Measurements from ENCODE around the gene CES4A.
"Not testable (repeated sequence)": the region's sequence is repeated elsewhere in the genome, so short reads cannot be mapped to it uniquely, and the experiment has no call there.

Gene CES4A

DNA sequence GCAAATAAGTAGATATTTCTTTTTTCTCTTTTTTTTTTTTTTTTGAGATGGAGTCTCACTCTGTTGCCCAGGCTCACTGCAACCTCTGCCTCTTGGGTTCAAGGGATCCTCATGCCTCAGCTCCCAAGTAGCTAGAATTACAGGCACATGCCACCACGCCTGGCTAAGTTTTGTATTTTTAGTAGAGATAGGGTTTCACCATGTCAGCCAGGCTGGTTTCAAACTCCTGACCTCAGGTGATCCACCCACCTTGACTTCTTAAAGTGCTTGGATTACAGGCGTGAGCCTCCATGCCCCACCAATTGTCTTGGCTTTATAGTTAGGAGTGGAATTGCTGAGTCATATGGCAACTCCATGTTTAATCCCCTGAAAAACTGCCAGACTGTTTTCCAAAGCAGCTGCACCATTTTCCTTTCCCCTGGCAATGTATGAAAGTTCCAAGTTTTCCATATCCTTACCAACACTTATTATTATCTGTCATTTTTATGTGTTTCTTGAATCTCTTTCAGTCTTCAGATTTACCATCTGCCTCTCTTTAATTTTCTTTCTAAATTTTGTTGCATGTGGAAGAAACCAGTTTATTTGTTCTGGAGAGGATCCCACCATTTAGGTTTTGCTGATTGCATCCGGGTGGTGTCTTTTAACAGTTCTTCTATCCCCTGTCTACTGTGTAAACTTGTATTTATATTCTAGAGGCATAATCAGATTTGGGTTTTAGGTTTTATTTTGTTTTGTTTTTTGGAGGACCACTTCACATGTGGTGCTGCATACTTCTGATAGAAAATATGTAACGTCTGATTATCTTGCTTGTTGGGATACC, 37.2 kb upstream of the CES4A start:
- H3K27ac Mint-ChIP-seq: no peak overlapping the region
- no peak overlapping the region for H3K4me3 Mint-ChIP-seq

DNA sequence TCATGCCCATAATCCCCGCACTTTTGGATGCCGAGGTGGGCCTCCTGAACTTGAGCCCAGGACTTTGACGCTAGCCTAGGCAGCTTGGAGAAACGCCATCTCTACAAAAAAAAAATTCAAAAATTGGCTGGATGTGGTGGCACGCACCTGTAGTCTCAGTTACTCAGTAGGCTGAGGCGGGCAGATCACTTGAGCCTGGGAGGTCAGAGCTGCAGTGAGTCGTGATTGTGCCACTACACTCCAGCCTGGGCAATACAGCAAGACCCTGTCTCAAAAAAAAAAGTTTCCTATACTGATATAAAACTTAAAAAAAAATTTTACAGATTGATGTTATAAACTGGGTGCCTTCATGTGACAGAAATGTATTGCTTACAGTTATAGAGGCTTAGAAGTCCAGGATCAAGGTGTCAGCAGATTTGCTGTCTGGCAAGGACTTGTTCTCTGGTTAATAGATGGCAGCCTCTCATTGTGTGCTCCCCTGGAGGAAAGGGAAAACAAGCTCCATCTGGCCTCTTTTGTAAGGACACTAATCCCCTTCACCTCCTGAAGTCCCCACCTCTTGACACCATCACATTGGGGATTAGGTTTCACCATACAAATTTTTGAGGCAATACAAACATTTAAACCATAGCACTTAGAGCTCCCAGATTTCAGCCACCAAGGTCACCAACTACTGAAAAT, 35.8 kb upstream of the CES4A start:
- H3K36me3 Mint-ChIP-seq: peaks cover 5% of the 10 kb centered on the region
- no peak for ATAC-seq
- H3K4me3 Mint-ChIP-seq: no peak overlapping the region
- H3K9me3 Mint-ChIP-seq: no peaks in the 10 kb centered on the region
- peaks cover 19% of the 10 kb centered on the region for H3K4me1 Mint-ChIP-seq
- DNase-seq (ENCODE audit: low spot score in 2 of 2): no peak
- no peak overlapping the region for H3K27ac Mint-ChIP-seq

More for the DNA sequence above, 37.2 kb upstream of the CES4A start:
- DNase-seq (ENCODE audit: low spot score in 2 of 2) (no peak), ATAC-seq (no peak)
- no peaks in the 10 kb centered on the region for H3K9me3 Mint-ChIP-seq
- peaks cover 5% of the 10 kb centered on the region for H3K36me3 Mint-ChIP-seq
- H3K4me1 Mint-ChIP-seq: peaks cover 28% of the 10 kb centered on the region

DNA sequence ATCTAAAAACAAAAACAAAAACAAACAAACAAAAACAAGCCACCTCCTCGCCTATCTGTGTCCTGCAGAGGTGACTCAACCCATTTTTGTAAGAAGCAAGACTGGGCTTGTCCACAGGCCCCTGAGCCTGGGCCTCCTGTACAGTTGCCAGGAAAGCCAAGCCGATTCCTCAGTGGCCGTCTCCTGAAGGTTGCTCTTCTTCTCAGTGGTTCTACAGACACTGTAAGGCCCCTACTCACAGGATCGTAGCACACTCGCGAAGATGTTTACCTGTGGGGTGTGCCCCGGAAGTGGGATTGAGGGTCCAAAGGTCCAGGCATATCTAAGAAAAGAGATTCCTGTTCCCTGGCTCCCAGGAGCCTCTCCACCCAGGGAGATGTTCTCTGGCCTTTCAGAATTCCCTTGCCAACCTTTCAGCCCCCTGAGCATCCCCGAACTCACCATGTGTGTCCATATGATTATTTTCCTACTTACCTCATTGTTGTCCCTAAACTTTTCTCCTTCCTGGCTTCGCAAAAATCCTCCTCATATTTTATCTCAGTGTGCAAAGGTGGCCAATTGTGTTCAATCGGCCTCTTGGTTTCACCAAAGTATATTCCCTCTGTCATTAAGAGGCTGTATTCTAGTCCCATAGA, 34.8 kb upstream of the CES4A start:
- peaks cover 5% of the 10 kb centered on the region for H3K36me3 Mint-ChIP-seq
- DNase-seq (ENCODE audit: low spot score in 2 of 2) (no peak), ATAC-seq (peak; percentile 17)
- H3K27ac Mint-ChIP-seq: peak overlapping the region; percentile 75
- H3K9me3 Mint-ChIP-seq: no peaks in the 10 kb centered on the region
- no peak overlapping the region for H3K4me3 Mint-ChIP-seq
- peaks cover 14% of the 10 kb centered on the region for H3K4me1 Mint-ChIP-seq

DNA sequence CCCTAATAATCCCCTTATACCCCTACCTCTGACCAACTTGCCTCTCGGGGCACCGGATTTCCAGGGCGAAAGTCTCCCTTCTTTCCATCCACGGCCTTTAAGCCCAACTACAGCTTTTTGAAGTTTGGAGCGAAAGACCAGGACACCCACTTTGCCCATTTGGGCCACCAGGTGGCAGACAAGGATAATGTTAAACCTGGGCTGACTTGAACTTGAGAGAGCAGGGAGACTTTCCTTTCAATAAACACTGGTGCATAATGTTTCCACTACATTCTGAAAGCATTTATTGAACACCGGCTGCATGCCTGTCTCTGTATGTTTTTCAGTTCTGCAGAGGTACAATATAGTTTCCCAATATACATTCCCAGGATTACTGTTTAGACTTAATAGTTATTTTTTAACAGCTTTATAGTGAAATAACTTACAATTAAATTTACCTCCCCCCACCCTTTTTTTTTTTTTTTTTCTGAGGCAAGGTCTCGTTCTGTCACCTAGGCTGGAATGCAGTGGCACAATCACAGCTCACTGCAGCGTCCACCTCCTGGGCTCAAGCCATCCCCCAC, 34.2 kb upstream of the CES4A start:
- Mint-ChIP-seq H3K9me3 (no peaks in the 10 kb centered on the region), H3K4me3 (no peak overlapping the region), H3K27ac (peak overlapping the region; percentile 75), H3K4me1 (peaks cover 11% of the 10 kb centered on the region), H3K36me3 (peaks cover 5% of the 10 kb centered on the region)
- DNase-seq (ENCODE audit: low spot score in 2 of 2): peak; percentile 64 to 88
- peak; percentile 87 for ATAC-seq

DNA sequence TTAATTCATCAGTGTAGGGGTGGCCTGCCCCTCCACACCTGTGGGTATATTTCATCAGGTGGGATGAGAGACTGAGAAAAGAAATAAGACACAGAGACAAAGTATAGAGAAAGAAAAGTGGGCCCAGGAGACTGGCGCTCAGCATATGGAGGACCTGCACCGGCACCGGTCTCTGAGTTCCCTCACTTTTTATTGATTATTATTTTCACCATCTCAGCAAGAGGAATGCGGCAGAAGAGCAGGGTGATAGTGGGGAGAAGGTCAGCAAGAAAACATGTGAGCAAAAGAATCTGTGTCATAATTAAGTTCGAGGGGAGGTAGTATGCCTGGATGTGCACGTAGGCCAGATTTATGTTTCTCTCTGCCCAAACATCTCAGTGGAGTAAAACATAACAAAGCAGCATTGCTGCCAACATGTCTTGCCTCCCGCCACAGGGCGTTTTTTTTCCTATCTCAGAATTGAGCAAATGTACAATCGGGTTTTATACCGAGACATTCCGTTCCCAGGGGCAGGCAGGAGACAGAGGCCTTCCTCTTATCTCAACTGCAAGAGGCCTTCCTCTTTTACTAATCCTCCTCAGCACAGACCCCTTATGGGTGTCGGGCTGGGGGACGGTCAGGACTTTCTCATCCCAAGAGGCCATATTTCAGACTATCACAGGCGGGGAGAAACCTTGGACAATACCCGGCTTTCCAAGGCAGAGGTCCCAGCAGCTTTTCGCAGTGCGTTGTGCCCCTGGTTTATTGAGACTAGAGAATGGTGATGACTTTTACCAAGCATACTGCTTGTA, 32.8 kb upstream of the CES4A start:
- DNase-seq (ENCODE audit: low spot score in 2 of 2); H3K9me3 Mint-ChIP-seq; H3K27ac Mint-ChIP-seq; H3K36me3 Mint-ChIP-seq; ATAC-seq; H3K4me3 Mint-ChIP-seq: not testable (repeated sequence)
- peaks cover 11% of the 10 kb centered on the region for H3K4me1 Mint-ChIP-seq

DNA sequence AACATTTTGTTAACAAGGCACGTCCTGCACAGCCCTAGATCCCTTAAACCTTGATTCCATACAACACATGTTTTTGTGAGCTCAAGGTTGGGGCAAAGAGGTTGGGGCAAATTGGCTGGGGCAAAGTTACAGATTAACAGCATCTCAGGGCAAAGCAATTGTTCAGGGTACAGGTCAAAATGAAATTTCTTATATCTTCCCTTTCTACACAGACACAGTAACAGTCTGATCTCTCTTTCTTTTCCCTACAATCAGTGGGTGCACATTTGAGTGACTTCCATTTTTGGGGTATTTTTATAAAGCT, 32.3 kb upstream of the CES4A start:
- not testable (repeated sequence) for H3K4me3 Mint-ChIP-seq; DNase-seq (ENCODE audit: low spot score in 2 of 2); ATAC-seq; H3K9me3 Mint-ChIP-seq; H3K36me3 Mint-ChIP-seq; H3K27ac Mint-ChIP-seq
- H3K4me1 Mint-ChIP-seq: peaks cover 14% of the 10 kb centered on the region

DNA sequence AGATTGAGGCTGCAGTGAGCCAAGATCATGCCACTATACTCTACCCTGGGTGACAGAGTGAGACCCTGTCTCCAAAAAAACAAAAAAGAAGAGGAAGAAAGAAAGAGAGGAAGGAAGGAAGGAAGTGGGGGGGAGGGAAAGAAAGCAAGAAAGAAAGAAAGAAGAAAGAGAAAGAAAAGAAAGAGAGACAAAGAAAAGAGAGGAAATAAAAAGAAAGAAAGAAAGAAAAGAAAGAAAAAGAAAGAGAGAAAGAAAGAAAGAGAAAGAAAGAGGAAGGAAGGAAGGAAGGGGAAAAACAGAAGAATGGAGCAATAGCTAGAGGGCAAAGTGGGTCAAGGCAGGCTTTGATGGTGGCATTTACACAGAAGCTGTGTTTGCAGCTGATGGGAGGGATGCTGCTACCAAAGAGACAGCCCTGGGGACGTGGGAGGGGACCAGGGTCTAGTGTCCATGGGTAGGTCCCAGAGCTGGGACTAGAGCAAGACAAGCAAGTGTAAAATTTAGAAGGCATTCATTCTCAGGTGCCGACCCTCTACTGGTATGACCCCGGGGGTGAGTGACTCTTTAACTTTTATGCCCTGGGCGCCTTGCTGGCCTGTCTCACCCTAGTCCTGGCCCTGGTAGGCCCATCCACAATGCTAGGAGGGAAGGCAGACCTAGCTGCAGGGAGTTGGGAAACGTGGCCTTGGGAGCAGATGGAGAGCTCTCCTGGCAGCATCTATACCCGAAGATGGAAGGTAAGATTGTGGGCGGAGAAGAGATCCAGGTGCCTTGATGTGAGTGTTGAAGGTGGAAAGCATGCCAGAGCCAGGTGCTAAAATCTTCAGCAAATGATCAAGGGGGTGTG, 29.3 kb upstream of the CES4A start:
- no peak for DNase-seq (ENCODE audit: low spot score in 2 of 2)
- Mint-ChIP-seq H3K9me3 (no peaks in the 10 kb centered on the region), H3K4me3 (no peak overlapping the region), H3K27ac (peak overlapping the region; percentile 41), H3K4me1 (peaks cover 13% of the 10 kb centered on the region), H3K36me3 (peaks cover under 1% of the 10 kb centered on the region)
- ATAC-seq: no peak

DNA sequence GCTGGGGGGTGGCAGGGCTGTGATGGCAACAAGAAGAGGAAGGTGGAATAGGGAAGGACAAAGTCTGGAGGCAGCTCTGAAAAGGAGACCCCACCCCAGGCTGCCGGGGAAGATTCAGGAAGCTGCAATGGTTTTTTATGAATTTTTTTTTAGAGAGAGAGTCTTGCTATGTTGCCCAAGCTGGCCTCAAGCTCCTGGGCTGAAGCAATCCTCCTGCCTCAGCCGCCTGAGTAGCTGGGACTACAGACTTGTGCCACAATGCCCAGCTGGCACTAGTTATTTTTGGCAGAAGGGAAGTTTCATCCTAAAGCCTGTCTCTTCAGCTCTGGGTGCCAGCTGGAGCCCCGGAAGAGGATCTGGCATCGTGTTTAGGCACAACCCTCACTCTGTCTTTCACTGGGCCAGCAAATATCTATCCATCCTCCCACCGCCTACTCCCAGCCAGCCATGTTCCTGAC, 28.7 kb upstream of the CES4A start:
- no peaks in the 10 kb centered on the region for H3K9me3 Mint-ChIP-seq
- H3K4me1 Mint-ChIP-seq: peaks cover 13% of the 10 kb centered on the region
- ATAC-seq (no peak), DNase-seq (ENCODE audit: low spot score in 2 of 2) (no peak)
- no peaks in the 10 kb centered on the region for H3K36me3 Mint-ChIP-seq
- peak overlapping the region; percentile 41 for H3K27ac Mint-ChIP-seq
- no peak overlapping the region for H3K4me3 Mint-ChIP-seq

DNA sequence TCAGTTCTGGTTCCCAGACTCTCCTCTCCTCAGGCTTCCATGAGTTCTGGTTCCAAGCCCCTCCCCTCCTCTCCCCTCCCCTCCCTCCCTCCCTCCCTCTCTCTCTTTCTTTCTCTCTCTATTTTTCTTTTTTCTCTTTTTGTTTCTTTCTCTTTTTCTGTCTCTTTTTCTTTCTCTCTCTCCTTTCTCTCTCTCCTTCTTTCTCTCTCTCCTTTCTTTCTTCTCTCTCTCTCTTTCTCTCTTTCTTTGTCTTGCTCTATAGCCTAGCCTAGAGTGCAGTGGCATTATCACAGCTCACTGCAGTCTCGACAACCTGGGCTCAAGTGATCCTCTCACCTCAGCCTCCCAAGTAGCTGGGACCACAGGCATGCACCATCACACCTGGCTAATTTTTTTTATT, 28.1 kb upstream of the CES4A start:
- Mint-ChIP-seq H3K27ac (peak overlapping the region; percentile 63), H3K36me3 (no peaks in the 10 kb centered on the region), H3K9me3 (no peaks in the 10 kb centered on the region), H3K4me1 (peaks cover 13% of the 10 kb centered on the region), H3K4me3 (no peak overlapping the region)
- DNase-seq (ENCODE audit: low spot score in 2 of 2) (no peak), ATAC-seq (no peak)

DNA sequence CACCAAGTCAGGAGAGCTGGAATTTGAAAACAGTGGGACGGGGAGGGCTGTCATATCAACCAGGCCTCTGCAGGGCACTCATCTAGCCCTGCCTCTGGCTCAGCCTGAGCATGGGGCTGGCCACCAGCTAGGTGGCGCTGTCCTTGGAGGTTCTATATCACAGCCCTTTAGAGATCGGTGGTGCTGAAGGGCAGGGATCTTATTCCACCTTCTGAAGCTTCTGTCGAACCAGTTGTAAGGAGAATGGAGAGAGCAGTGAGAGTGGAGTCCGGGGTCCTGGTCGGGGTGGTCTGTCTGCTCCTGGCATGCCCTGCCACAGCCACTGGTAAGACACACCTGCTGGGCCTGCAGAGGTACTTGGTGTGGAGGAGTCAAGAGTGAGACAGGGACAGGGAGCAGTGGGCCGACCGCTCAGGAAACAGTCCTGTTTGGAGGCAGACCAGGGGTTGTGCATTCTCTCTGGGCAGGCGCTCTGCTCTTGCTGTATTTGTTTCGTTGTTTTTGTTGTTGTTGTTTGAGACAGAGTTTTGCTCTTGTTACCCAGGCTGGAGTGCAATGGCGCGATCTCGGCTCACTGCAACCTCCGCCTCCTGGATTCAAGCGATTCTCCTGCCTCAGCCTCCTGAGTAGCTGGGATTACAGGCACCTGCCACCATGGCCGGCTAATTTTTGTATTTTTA, 27.2 kb upstream of the CES4A start, which contains the start of gene CES3:
Gene CES3, plus strand, starts transcription at position 202 of the 680 bp plus-strand sequence. Its CDS starts 42 bp downstream, at position 244.
- ATAC-seq: peak; percentile 93
- Mint-ChIP-seq H3K36me3 (no peaks in the 10 kb centered on the region), H3K4me1 (peaks cover 13% of the 10 kb centered on the region), H3K9me3 (no peaks in the 10 kb centered on the region), H3K27ac (peak within 1 kb of the TSS; percentile 63), H3K4me3 (no peak within 1 kb of the TSS)
- peak; percentile 43 to 77 for DNase-seq (ENCODE audit: low spot score in 2 of 2)

DNA sequence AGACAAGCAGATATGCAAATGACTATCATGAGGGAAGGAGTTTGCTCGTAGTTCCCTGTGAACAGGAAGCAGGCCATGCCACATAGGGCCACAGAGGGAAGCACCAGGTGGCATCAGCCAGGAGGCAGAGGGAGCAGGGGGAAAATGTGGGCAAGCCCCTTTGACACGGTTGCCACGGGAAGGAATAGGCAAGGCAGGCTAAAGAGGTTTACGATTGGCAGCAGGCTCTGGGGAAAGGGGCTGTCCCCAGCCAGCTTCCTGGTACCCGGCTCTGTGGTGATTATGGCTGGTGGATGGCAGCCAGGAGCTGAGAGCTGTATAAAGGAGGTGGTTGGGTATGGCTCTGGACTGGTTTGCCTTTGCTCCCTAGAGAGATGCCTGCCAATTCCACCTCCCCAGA, 26.5 kb upstream of the CES4A start:
- Mint-ChIP-seq H3K4me1 (peaks cover 13% of the 10 kb centered on the region), H3K36me3 (no peaks in the 10 kb centered on the region), H3K4me3 (no peak overlapping the region), H3K27ac (peak overlapping the region; percentile 63), H3K9me3 (no peaks in the 10 kb centered on the region)
- ATAC-seq (no peak), DNase-seq (ENCODE audit: low spot score in 2 of 2) (no peak)

DNA sequence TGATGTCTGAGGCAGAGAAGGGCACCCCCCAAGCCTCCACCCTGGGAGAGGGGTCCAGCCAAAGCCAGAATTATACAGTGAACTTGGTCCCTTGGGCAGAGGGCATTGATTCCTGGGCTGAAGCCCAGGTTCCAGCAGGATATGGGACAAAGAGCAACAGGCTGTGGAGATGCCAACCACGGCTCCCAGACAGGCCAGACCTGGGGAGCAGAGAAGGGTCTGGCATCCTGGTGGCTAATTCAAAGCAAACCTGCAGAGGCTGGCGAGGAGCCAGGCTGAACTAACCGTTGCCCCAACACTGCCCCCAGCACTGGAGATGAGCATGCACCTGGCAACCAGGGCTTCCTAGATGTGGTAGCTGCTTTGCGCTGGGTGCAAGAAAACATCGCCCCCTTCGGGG, 24.3 kb upstream of the CES4A start:
- no peak for DNase-seq (ENCODE audit: low spot score in 2 of 2)
- ATAC-seq: no peak
- Mint-ChIP-seq H3K36me3 (no peaks in the 10 kb centered on the region), H3K4me1 (peaks cover 6% of the 10 kb centered on the region), H3K27ac (no peak overlapping the region), H3K9me3 (no peaks in the 10 kb centered on the region), H3K4me3 (no peak overlapping the region)

DNA sequence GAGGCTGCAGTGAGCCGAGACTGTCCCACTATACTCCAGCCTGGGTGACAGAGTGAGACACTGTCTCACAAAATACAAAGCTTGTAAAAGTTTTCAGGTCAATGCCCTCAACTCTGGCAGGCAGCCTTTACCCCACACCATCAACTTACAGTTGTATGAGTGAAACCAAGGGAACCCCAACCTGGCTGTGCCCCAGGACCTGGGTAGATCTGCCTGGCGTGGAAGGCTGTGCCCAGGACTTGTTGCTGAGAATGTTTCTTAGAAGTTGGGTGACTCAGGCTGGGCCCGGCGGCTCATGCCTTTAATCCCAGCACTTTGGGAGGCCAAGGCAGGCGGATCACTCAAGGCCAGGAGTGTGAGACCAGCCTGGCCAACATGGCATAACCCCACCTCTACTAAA, 19.5 kb upstream of the CES4A start:
- Mint-ChIP-seq H3K9me3 (no peaks in the 10 kb centered on the region), H3K4me1 (no peaks in the 10 kb centered on the region), H3K4me3 (no peak overlapping the region), H3K36me3 (no peaks in the 10 kb centered on the region), H3K27ac (no peak overlapping the region)
- no peak for ATAC-seq
- DNase-seq (ENCODE audit: low spot score in 2 of 2): no peak

All from stimulated activated effector memory CD8-positive, alpha-beta T cell treated with anti-CD3 and anti-CD28 coated beads, Interleukin-12 subunit alpha, Interleukin-12 subunit beta, amount 100 ng/mL, for 72 hours (primary cell).